Spleen (tissue), 7 donors: ENCODE measurements around the gene MAGI2.

Experiments
- CTCF ChIP-seq, 11 experiments: fragments of 200-600 bp in 7 of 11; fragments of 450-650 bp in 4 of 11; sonication (generic) in 4 of 11; IDR thresholded peaks in 8 of 11; conservative IDR thresholded peaks in 3 of 11; 1 replicate in 7 of 11; 2 replicates in 4 of 11; pipeline versions ENCODE4 v1.4.0 to v1.8.0; 2016 to 2021; ENCODE audit warnings: antibody characterized with exemption in 11 of 11, inconsistent platforms in 4 of 11, mild to moderate bottlenecking in 1 of 11
- POLR2AphosphoS5 ChIP-seq, 3 donors: sonication (generic); formaldehyde crosslinking; IDR thresholded peaks; one replicate each; pipeline ENCODE4 v1.5.1; 2017; ENCODE audit warnings: antibody characterized with exemption in 3 of 3
- donor health status: DM: no; HTN: no; CAD: no; lungs with moderate emphysema.
- donor health status: DM: no; HTN: no; CAD: no.
- donor health status: DM: no; HTN: no; CAD: no.

- TF ChIP-seq CTCF (IDR thresholded peaks at IDR 0.05 in 8 of 11, conservative IDR thresholded peaks at IDR 0.05 in 3 of 11), result no peak
- no peak for TF ChIP-seq POLR2AphosphoS5 (IDR thresholded peaks at IDR 0.05)
Measured at GRCh38 chr7:78779788-78780187, 673.7 kb downstream of the MAGI2 start.
